WTC11 (cell line): ENCODE results near the gene TLK1. TPM values are rescaled to one million over a fixed set of nuclear protein-coding genes. Genes with fewer than 3 reads are reported as not detected.

Experiments
- ATAC-seq: fragments of 200-7000 bp; cut with Tn5 transposase; 2 replicates; pipeline ENCODE4 v1.10.0; 2021; ENCODE audit warnings: mild to moderate bottlenecking, moderate library complexity
- CTCF ChIA-PET: fragments of 300-600 bp; sonication (Branson Sonifier 250); formaldehyde crosslinking; loops from one replicate; lab custom pipeline; 2021; ENCODE audit warnings: antibody characterized with exemption; lab: Charles Lee
- POLR2A ChIA-PET: fragments of 350-600 bp; sonication (Branson Sonifier 250); formaldehyde crosslinking; loops from one replicate; lab custom pipeline; 2021; ENCODE audit warnings: antibody characterized with exemption; lab: Charles Lee
- DNase-seq: peaks from one replicate; pipeline ENCODE4 v3.0.0; 2021; ENCODE audit warnings: low spot score
- H3K27ac Mint-ChIP-seq: 2 replicates; pipeline ENCODE4 v1.8.0; 2021; ENCODE audit warnings: mixed read lengths
- H3K27me3 Mint-ChIP-seq: 2 replicates; pipeline ENCODE4 v1.8.0; 2021; ENCODE audit warnings: low read depth, mild to moderate bottlenecking, moderate library complexity, mixed read lengths
- H3K36me3 Mint-ChIP-seq: 2 replicates; pipeline ENCODE4 v1.8.0; 2021; ENCODE audit warnings: mixed read lengths
- H3K4me1 Mint-ChIP-seq: 2 replicates; pipeline ENCODE4 v1.8.0; 2022; ENCODE audit warnings: mixed read lengths
- H3K4me3 Mint-ChIP-seq: 2 replicates; pipeline ENCODE4 v1.8.0; 2021; ENCODE audit warnings: mild to moderate bottlenecking, moderate library complexity, mixed read lengths
- H3K9me3 Mint-ChIP-seq: 2 replicates; pipeline ENCODE4 v1.8.0; 2021; ENCODE audit warnings: mixed read lengths
- CBFB ChIP-seq: sonication (generic); formaldehyde crosslinking; IDR thresholded peaks from 2 replicates; pipeline ENCODE4 v1.8.1; 2022; ENCODE audit warnings: mild to moderate bottlenecking, low read depth, missing genetic modification reagents
- CREM ChIP-seq: sonication (generic); formaldehyde crosslinking; IDR thresholded peaks from 2 replicates; pipeline ENCODE4 v1.8.1; 2022; ENCODE audit warnings: mild to moderate bottlenecking, missing genetic modification reagents, moderate library complexity
- EMX1 ChIP-seq: fragments of 250-450 bp; sonication (Bioruptor Pico); IDR thresholded peaks from 2 replicates; pipeline ENCODE4 v1.8.0; 2021; ENCODE audit warnings: mild to moderate bottlenecking
- GTF2I ChIP-seq: fragments of 250-450 bp; sonication (Bioruptor Pico); conservative IDR thresholded peaks from 2 replicates; pipeline ENCODE4 v1.4.0; 2021; ENCODE audit warnings: mild to moderate bottlenecking
- HMGA2 ChIP-seq: fragments of 250-450 bp; sonication (Bioruptor Pico); IDR thresholded peaks from 2 replicates; pipeline ENCODE4 v1.4.0; 2021; ENCODE audit warnings: mild to moderate bottlenecking, moderate library complexity
- MYBL2 ChIP-seq: sonication (generic); formaldehyde crosslinking; IDR thresholded peaks from 2 replicates; pipeline ENCODE4 v1.8.1; 2023; ENCODE audit warnings: mild to moderate bottlenecking, moderate library complexity, missing genetic modification reagents
- NR1H2 ChIP-seq: sonication (generic); formaldehyde crosslinking; IDR thresholded peaks from 2 replicates; pipeline ENCODE4 v1.9.0; 2021; ENCODE audit warnings: mild to moderate bottlenecking, moderate library complexity, missing genetic modification reagents
- OVOL2 ChIP-seq: fragments of 250-450 bp; sonication (Bioruptor Pico); IDR thresholded peaks from 2 replicates; pipeline ENCODE4 v1.9.0; 2021; ENCODE audit warnings: mild to moderate bottlenecking, borderline replicate concordance
- PRRX2 ChIP-seq: fragments of 250-450 bp; sonication (Bioruptor Pico); IDR thresholded peaks from 2 replicates; pipeline ENCODE4 v1.8.0; 2021; ENCODE audit warnings: mild to moderate bottlenecking
- SMAD3 ChIP-seq: sonication (generic); formaldehyde crosslinking; IDR thresholded peaks from 2 replicates; pipeline ENCODE4 v1.8.0; 2022; ENCODE audit warnings: missing genetic modification reagents, mild to moderate bottlenecking, borderline replicate concordance
- SMAD4 ChIP-seq: sonication (generic); formaldehyde crosslinking; IDR thresholded peaks from 2 replicates; pipeline ENCODE4 v1.8.0; 2022; ENCODE audit warnings: mild to moderate bottlenecking, missing genetic modification reagents
- TEAD1 ChIP-seq: sonication (generic); formaldehyde crosslinking; IDR thresholded peaks from 2 replicates; pipeline ENCODE4 v1.8.0; 2022; ENCODE audit warnings: mild to moderate bottlenecking, missing genetic modification reagents
- total RNA-seq: library from RNA; stranded (reverse); gene quantifications from 3 replicates; pipeline ENCODE4 v1.2.3, GENCODE V29; 2021
- TF ChIP-seq, protein P1 (sequence below): sonication (generic); formaldehyde crosslinking; IDR thresholded peaks from 2 replicates; pipeline ENCODE4 v1.8.1; 2022; ENCODE audit warnings: missing genetic modification reagents, borderline replicate concordance
- TF ChIP-seq, protein P2 (sequence below): sonication (generic); formaldehyde crosslinking; IDR thresholded peaks from 2 replicates; pipeline ENCODE4 v1.8.1; 2023; ENCODE audit warnings: mild to moderate bottlenecking, missing genetic modification reagents, moderate library complexity
- TF ChIP-seq, protein P3 (sequence below): sonication (generic); formaldehyde crosslinking; IDR thresholded peaks from 2 replicates; pipeline ENCODE4 v1.8.1; 2022; ENCODE audit warnings: mild to moderate bottlenecking, missing genetic modification reagents, moderate library complexity, borderline replicate concordance
- TF ChIP-seq, protein P4 (sequence below): fragments of 250-450 bp; sonication (Bioruptor Pico); IDR thresholded peaks from 2 replicates; pipeline ENCODE4 v2.1.2; 2022; ENCODE audit warnings: mild to moderate bottlenecking, moderate library complexity
- TF ChIP-seq, protein P5 (sequence below): fragments of 250-450 bp; sonication (Bioruptor Pico); conservative IDR thresholded peaks from 2 replicates; pipeline ENCODE4 v1.9.0; 2021; ENCODE audit warnings: mild to moderate bottlenecking
- TF ChIP-seq, protein P6 (sequence below): fragments of 250-450 bp; sonication (Bioruptor Pico); IDR thresholded peaks from 2 replicates; pipeline ENCODE4 v1.9.0; 2021; ENCODE audit warnings: mild to moderate bottlenecking
- TF ChIP-seq, protein P7 (sequence below): sonication (generic); formaldehyde crosslinking; IDR thresholded peaks from 2 replicates; pipeline ENCODE4 v1.8.1; 2023; ENCODE audit warnings: mild to moderate bottlenecking, missing genetic modification reagents, borderline replicate concordance

TLK1 gene
- total RNA-seq, 1 experiment from 2014 or later, result 91.1 TPM

DNA sequence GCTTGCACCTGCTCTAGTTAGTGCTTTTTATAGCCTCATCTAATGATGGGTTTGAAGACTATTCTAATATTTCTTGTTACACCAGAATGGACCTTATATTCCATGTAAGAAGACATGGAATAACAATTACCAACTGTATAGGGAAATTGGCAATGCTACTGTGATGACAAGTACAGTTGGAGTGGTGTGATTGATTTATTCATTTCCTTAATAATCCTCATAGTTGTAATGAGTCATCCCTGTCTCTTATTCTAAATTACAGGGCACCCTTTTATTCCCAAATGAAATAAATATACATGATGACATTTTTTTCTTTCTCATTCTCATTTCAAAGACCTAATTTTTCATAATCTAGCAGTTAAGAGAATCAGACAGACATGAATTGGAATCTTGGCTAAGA is 18.3 kb upstream of the TLK1 start:
- no peak for ATAC-seq
- no peaks in the 10 kb centered on the region for H3K27me3 Mint-ChIP-seq
- peaks cover 13% of the 10 kb centered on the region for H3K4me1 Mint-ChIP-seq
- H3K9me3 Mint-ChIP-seq, result no peaks in the 10 kb centered on the region
- TF ChIP-seq NR1H2 (CRISPR knock-in tag) (no peak), MYBL2 (no peak), GTF2I (no peak), SMAD3 (CRISPR knock-in tag) (no peak), PRRX2 (no peak), CREM (CRISPR knock-in tag) (no peak), SMAD4 (CRISPR knock-in tag) (no peak), HMGA2 (no peak), TEAD1 (CRISPR knock-in tag) (no peak), CBFB (no peak), OVOL2 (no peak), EMX1 (CRISPR knock-in tag) (no peak)
- TF ChIP-seq, protein P1, sequence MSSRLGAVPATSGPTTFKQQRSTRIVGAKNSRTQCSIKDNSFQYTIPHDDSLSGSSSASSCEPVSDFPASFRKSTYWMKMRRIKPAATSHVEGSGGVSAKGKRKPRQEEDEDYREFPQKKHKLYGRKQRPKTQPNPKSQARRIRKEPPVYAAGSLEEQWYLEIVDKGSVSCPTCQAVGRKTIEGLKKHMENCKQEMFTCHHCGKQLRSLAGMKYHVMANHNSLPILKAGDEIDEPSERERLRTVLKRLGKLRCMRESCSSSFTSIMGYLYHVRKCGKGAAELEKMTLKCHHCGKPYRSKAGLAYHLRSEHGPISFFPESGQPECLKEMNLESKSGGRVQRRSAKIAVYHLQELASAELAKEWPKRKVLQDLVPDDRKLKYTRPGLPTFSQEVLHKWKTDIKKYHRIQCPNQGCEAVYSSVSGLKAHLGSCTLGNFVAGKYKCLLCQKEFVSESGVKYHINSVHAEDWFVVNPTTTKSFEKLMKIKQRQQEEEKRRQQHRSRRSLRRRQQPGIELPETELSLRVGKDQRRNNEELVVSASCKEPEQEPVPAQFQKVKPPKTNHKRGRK (CRISPR knock-in tag), result no peak
- TF ChIP-seq, protein P2, sequence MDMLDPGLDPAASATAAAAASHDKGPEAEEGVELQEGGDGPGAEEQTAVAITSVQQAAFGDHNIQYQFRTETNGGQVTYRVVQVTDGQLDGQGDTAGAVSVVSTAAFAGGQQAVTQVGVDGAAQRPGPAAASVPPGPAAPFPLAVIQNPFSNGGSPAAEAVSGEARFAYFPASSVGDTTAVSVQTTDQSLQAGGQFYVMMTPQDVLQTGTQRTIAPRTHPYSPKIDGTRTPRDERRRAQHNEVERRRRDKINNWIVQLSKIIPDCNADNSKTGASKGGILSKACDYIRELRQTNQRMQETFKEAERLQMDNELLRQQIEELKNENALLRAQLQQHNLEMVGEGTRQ (CRISPR knock-in tag), result no peak
- TF ChIP-seq, protein P3, sequence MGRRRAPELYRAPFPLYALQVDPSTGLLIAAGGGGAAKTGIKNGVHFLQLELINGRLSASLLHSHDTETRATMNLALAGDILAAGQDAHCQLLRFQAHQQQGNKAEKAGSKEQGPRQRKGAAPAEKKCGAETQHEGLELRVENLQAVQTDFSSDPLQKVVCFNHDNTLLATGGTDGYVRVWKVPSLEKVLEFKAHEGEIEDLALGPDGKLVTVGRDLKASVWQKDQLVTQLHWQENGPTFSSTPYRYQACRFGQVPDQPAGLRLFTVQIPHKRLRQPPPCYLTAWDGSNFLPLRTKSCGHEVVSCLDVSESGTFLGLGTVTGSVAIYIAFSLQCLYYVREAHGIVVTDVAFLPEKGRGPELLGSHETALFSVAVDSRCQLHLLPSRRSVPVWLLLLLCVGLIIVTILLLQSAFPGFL, result no peak
- TF ChIP-seq, protein P4, sequence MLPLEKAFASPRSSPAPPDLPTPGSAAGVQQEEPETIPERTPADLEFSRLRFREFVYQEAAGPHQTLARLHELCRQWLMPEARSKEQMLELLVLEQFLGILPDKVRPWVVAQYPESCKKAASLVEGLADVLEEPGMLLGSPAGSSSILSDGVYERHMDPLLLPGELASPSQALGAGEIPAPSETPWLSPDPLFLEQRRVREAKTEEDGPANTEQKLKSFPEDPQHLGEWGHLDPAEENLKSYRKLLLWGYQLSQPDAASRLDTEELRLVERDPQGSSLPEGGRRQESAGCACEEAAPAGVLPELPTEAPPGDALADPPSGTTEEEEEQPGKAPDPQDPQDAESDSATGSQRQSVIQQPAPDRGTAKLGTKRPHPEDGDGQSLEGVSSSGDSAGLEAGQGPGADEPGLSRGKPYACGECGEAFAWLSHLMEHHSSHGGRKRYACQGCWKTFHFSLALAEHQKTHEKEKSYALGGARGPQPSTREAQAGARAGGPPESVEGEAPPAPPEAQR (CRISPR knock-in tag), result no peak
- TF ChIP-seq, protein P5, sequence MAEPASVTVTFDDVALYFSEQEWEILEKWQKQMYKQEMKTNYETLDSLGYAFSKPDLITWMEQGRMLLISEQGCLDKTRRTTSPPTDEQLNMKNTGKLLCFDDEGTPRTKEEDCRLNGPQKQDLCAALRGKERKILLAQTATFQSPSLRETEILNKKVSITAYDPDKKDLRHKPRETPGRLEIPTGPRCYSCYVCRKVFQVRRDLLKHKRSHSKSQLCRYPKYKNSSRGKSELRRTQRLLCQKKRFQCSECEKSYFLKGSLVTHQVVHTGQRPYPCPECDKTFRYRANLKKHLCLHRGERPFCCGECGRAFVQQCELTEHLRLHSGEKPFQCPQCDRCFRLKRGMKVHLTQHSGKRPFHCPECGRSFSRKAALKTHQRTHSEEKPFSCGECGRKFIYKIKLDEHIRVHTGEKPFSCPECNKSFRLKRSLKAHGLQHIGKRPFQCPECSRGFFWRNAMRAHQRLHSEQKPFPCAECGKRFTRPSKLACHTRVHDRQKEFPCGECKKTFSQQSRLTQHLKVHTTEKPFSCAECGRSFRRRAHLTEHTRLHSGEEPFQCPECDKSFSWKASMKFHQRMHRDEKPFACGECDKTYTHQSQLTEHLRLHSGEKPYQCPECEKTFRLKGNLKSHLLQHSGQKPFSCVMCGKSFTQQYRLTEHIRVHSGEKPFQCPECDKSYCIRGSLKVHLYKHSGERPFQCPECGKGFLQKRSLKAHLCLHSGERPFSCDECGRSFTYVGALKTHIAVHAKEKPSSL (CRISPR knock-in tag), result no peak
- TF ChIP-seq, protein P6, sequence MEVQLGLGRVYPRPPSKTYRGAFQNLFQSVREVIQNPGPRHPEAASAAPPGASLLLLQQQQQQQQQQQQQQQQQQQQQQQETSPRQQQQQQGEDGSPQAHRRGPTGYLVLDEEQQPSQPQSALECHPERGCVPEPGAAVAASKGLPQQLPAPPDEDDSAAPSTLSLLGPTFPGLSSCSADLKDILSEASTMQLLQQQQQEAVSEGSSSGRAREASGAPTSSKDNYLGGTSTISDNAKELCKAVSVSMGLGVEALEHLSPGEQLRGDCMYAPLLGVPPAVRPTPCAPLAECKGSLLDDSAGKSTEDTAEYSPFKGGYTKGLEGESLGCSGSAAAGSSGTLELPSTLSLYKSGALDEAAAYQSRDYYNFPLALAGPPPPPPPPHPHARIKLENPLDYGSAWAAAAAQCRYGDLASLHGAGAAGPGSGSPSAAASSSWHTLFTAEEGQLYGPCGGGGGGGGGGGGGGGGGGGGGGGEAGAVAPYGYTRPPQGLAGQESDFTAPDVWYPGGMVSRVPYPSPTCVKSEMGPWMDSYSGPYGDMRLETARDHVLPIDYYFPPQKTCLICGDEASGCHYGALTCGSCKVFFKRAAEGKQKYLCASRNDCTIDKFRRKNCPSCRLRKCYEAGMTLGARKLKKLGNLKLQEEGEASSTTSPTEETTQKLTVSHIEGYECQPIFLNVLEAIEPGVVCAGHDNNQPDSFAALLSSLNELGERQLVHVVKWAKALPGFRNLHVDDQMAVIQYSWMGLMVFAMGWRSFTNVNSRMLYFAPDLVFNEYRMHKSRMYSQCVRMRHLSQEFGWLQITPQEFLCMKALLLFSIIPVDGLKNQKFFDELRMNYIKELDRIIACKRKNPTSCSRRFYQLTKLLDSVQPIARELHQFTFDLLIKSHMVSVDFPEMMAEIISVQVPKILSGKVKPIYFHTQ, result no peak
- TF ChIP-seq, protein P7, sequence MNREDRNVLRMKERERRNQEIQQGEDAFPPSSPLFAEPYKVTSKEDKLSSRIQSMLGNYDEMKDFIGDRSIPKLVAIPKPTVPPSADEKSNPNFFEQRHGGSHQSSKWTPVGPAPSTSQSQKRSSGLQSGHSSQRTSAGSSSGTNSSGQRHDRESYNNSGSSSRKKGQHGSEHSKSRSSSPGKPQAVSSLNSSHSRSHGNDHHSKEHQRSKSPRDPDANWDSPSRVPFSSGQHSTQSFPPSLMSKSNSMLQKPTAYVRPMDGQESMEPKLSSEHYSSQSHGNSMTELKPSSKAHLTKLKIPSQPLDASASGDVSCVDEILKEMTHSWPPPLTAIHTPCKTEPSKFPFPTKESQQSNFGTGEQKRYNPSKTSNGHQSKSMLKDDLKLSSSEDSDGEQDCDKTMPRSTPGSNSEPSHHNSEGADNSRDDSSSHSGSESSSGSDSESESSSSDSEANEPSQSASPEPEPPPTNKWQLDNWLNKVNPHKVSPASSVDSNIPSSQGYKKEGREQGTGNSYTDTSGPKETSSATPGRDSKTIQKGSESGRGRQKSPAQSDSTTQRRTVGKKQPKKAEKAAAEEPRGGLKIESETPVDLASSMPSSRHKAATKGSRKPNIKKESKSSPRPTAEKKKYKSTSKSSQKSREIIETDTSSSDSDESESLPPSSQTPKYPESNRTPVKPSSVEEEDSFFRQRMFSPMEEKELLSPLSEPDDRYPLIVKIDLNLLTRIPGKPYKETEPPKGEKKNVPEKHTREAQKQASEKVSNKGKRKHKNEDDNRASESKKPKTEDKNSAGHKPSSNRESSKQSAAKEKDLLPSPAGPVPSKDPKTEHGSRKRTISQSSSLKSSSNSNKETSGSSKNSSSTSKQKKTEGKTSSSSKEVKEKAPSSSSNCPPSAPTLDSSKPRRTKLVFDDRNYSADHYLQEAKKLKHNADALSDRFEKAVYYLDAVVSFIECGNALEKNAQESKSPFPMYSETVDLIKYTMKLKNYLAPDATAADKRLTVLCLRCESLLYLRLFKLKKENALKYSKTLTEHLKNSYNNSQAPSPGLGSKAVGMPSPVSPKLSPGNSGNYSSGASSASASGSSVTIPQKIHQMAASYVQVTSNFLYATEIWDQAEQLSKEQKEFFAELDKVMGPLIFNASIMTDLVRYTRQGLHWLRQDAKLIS (CRISPR knock-in tag), result no peak
- no peaks in the 10 kb centered on the region for H3K36me3 Mint-ChIP-seq
- H3K4me3 Mint-ChIP-seq, result no peak overlapping the region
- no peak overlapping the region for H3K27ac Mint-ChIP-seq
- ChIA-PET CTCF (interaction anchor here (1.7 kb wide), 1 partner anchor 92 kb away, joined by 3 read pairs; no protein-coding TSS in a partner anchor), POLR2A (no interaction called here)
- DNase-seq, result no peak
